Hepatocyte (in vitro differentiated cells): Measurements from ENCODE around the gene MSLN.

Source experiments
- EZH2 ChIP-seq: fragments of 200-600 bp; sonication (generic); IDR thresholded peaks from 2 replicates; pipeline ENCODE4 v1.6.1; 2016; ENCODE audit warnings: antibody characterized with exemption, mild to moderate bottlenecking, borderline replicate concordance
- TF ChIP-seq, protein P1 (sequence below): fragments of 200-600 bp; sonication (generic); IDR thresholded peaks from 2 replicates; pipeline ENCODE4 v1.5.1; 2016; ENCODE audit warnings: antibody characterized with exemption, mild to moderate bottlenecking; ENCODE audit not compliant: poor library complexity

DNA sequence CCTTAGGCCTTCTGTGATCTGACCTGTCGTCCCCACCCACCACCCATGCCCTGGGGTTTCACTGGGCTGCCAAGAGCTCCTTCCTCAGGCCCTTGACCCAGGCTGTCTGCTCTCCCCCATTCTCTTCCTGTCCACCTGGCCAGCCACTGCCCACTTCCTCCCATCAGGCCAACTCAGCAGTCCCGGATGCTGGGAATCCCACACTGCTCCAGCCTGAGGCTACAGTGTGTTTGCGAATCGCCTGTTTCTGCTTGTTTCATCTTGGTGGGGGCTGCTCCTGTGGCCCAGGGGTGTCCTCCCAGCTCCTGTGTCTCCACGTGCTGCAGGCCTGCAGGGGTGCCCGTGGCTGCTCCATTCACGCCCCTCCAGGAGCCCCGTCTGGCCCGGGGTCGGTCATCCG, 46.5 kb upstream of the MSLN start:
- TF ChIP-seq, protein P1, sequence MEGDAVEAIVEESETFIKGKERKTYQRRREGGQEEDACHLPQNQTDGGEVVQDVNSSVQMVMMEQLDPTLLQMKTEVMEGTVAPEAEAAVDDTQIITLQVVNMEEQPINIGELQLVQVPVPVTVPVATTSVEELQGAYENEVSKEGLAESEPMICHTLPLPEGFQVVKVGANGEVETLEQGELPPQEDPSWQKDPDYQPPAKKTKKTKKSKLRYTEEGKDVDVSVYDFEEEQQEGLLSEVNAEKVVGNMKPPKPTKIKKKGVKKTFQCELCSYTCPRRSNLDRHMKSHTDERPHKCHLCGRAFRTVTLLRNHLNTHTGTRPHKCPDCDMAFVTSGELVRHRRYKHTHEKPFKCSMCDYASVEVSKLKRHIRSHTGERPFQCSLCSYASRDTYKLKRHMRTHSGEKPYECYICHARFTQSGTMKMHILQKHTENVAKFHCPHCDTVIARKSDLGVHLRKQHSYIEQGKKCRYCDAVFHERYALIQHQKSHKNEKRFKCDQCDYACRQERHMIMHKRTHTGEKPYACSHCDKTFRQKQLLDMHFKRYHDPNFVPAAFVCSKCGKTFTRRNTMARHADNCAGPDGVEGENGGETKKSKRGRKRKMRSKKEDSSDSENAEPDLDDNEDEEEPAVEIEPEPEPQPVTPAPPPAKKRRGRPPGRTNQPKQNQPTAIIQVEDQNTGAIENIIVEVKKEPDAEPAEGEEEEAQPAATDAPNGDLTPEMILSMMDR: no peak
- no peak for TF ChIP-seq EZH2
